HepG2 (cell line): Measurements from ENCODE around the gene GRM8. TPM values are rescaled to one million over a fixed set of nuclear protein-coding genes. Genes with fewer than 3 reads are reported as not detected.

Experiments
- ASH2L ChIP-seq: fragments of 300-600, 200-600 bp; sonication (generic); IDR thresholded peaks from 2 replicates; pipeline ENCODE4 v1.7.0; 2017; ENCODE audit warnings: low read depth, mild to moderate bottlenecking, moderate library complexity, mixed read lengths, low read length; ENCODE audit not compliant: insufficient read length
- CCAR2 ChIP-seq: fragments of 200-400 bp; formaldehyde crosslinking; optimal IDR thresholded peaks from 2 replicates; pipeline ENCODE3; 2018; ENCODE audit warnings: low read depth, mild to moderate bottlenecking, low read length, moderate library complexity
- CSRNP1 ChIP-seq: sonication (generic); formaldehyde crosslinking; IDR thresholded peaks from 2 replicates; pipeline ENCODE4 v1.8.1; 2023; ENCODE audit warnings: mild to moderate bottlenecking, missing genetic modification reagents
- FOXK1 ChIP-seq: sonication (generic); formaldehyde crosslinking; IDR thresholded peaks from 2 replicates; pipeline ENCODE4 v1.4.0; 2020; ENCODE audit warnings: low read depth, missing genetic modification reagents, borderline replicate concordance
- REPIN1 ChIP-seq: sonication (generic); formaldehyde crosslinking; IDR thresholded peaks from 2 replicates; pipeline ENCODE4 v1.8.0; 2022; ENCODE audit warnings: missing genetic modification reagents, low read depth, mild to moderate bottlenecking, borderline replicate concordance
- SETDB1 ChIP-seq: sonication (generic); formaldehyde crosslinking; IDR thresholded peaks from 2 replicates; pipeline ENCODE4 v1.5.1; 2020; ENCODE audit warnings: missing genetic modification reagents, mild to moderate bottlenecking, borderline replicate concordance
- TFAP4 ChIP-seq: sonication (generic); IDR thresholded peaks from 2 replicates; pipeline ENCODE4 v1.6.1; 2016; ENCODE audit warnings: low read depth, borderline replicate concordance
- ZMYM3 ChIP-seq: sonication (generic); formaldehyde crosslinking; IDR thresholded peaks from 2 replicates; pipeline ENCODE4 v1.5.1; 2020; ENCODE audit warnings: mild to moderate bottlenecking, missing genetic modification reagents
- ZNF512B ChIP-seq: sonication (generic); formaldehyde crosslinking; IDR thresholded peaks from 2 replicates; pipeline ENCODE4 v1.5.1; 2020; ENCODE audit warnings: missing genetic modification reagents, mild to moderate bottlenecking, borderline replicate concordance
- polyA plus RNA-seq, 8 experiments: library from polyadenylated mRNA; depleted of rRNA in 3 of 8; stranded (reverse) in 7 of 8; unstranded in 1 of 8; fragments of >200 nt; fragmentation: Illumina TruSeq in 4 of 8; extraction: Trizol in 4 of 8; gene quantifications; 2 replicates each; pipeline versions ENCODE4 v1.2.1 to v1.2.3, GENCODE V29; 2011 to 2016; ENCODE audit warnings: low read depth in 4 of 8, missing spikeins in 1 of 8, mixed read lengths in 1 of 8; ENCODE audit not compliant: insufficient read depth in 1 of 8
- total RNA-seq, 5 experiments: library from RNA; depleted of rRNA; stranded (reverse); fragments of >200 nt; fragmentation: Illumina TruSeq; extraction: Trizol; gene quantifications; 2 replicates each; pipeline ENCODE4 v1.2.3, GENCODE V29; 2016; ENCODE audit warnings: low read depth in 1 of 5

The GRM8 gene
- total and polyA plus RNA-seq, 2 of the 13 experiments (the other 11 are each of a cell fraction or from before 2014, with no cell fraction given): not detected

- TF ChIP-seq ASH2L (no peak), CCAR2 (no peak), CSRNP1 (no peak), SETDB1 (CRISPR knock-in tag) (no peak), FOXK1 (CRISPR knock-in tag) (no peak), TFAP4 (no peak), ZNF512B (no peak), REPIN1 (CRISPR knock-in tag) (no peak), ZMYM3 (no peak)
Observed at GRCh38 chr7:126682176-126682575, 570.6 kb downstream of the GRM8 start (continued).
